OCI-LY1 (cell line): ENCODE measurements around the gene SSR2.
"Not testable (repeated sequence)": the region's sequence is repeated elsewhere in the genome, so short reads cannot be mapped to it uniquely, and the experiment has no call there.

Experiments used
- H2AFZ ChIP-seq: fragments of 200-600 bp; sonication (generic), shearing (Covaris generic); 2 replicates; pipeline ENCODE4 v1.6.0; 2014; ENCODE audit warnings: antibody characterized with exemption, mild to moderate bottlenecking, low read length
- H3F3A ChIP-seq: fragments of 200-600 bp; sonication (generic), shearing (Covaris generic); 2 replicates; pipeline ENCODE4 v1.6.0; 2014; ENCODE audit warnings: mild to moderate bottlenecking, antibody characterized with exemption, low read length, moderate library complexity; ENCODE audit not compliant: insufficient read depth
- H3K27ac ChIP-seq: fragments of 200-600 bp; sonication (generic); 2 replicates; pipeline ENCODE4 v1.5.1; 2014; ENCODE audit warnings: low read length, mixed run types, mild to moderate bottlenecking, low read depth; ENCODE audit not compliant: poor library complexity, severe bottlenecking
- H3K27me3 ChIP-seq: fragments of 200-600 bp; sonication (generic); 2 replicates; pipeline ENCODE4 v1.6.0; 2014; ENCODE audit warnings: antibody characterized with exemption, mild to moderate bottlenecking, low read length, moderate library complexity; ENCODE audit not compliant: insufficient read depth
- H3K36me3 ChIP-seq: fragments of 200-600 bp; sonication (generic); 2 replicates; pipeline ENCODE4 v1.6.1; 2014; ENCODE audit warnings: mild to moderate bottlenecking, antibody characterized with exemption, low read length, moderate library complexity, mixed read lengths; ENCODE audit not compliant: insufficient read depth
- H3K4me1 ChIP-seq: fragments of 200-600 bp; sonication (generic); 2 replicates; pipeline ENCODE4 v1.5.1; 2014; ENCODE audit warnings: mild to moderate bottlenecking, low read length, moderate library complexity; ENCODE audit not compliant: insufficient read depth, severe bottlenecking
- H3K4me2 ChIP-seq: fragments of 200-600 bp; sonication (generic), shearing (Covaris generic); 2 replicates; pipeline ENCODE4 v1.6.1; 2014; ENCODE audit warnings: low read length
- H3K4me3 ChIP-seq: fragments of 200-600 bp; sonication (generic); 2 replicates; pipeline ENCODE4 v1.5.1; 2014; ENCODE audit warnings: low read length, low read depth, mild to moderate bottlenecking, mixed read lengths; ENCODE audit not compliant: poor library complexity, severe bottlenecking
- H3K79me2 ChIP-seq: fragments of 200-600 bp; shearing (Covaris generic); 2 replicates; pipeline ENCODE4 v1.6.1; 2016; ENCODE audit warnings: mixed run types, low read length, mixed read lengths; ENCODE audit not compliant: insufficient read depth
- H3K9ac ChIP-seq: fragments of 200-600 bp; sonication (generic), shearing (Covaris generic); 2 replicates; pipeline ENCODE4 v1.6.1; 2014; ENCODE audit warnings: mild to moderate bottlenecking, low read length, mixed read lengths
- H3K9me2 ChIP-seq: fragments of 200-600 bp; sonication (generic), shearing (Covaris generic); 2 replicates; pipeline ENCODE4 v1.6.1; 2014; ENCODE audit warnings: low read depth, mild to moderate bottlenecking, low read length, mixed read lengths
- H3K9me3 ChIP-seq: fragments of 200-600 bp; shearing (Covaris generic); 2 replicates; pipeline ENCODE4 v1.6.1; 2014; ENCODE audit warnings: low read length, mixed read lengths
- H4K20me1 ChIP-seq: fragments of 200-600 bp; sonication (generic), shearing (Covaris generic); 2 replicates; pipeline ENCODE4 v1.6.0; 2016; ENCODE audit warnings: mild to moderate bottlenecking, low read length; ENCODE audit not compliant: insufficient read depth
- CTCF ChIP-seq: fragments of 200-600 bp; sonication (generic), shearing (Covaris generic); IDR thresholded peaks from 2 replicates; pipeline ENCODE4 v1.5.1; 2017; ENCODE audit warnings: mild to moderate bottlenecking, antibody characterized with exemption, low read length, moderate library complexity, mixed read lengths
- EZH2 ChIP-seq: fragments of 200-600 bp; sonication (generic), shearing (Covaris generic); IDR thresholded peaks from 2 replicates; pipeline ENCODE4 v1.8.0; 2017; ENCODE audit warnings: borderline replicate concordance, mixed run types, mild to moderate bottlenecking, antibody characterized with exemption, low read length, moderate library complexity, mixed read lengths

SSR2 gene

GRCh38 chr1:156045076-156045475 is 24.3 kb upstream of the SSR2 start:
- Histone ChIP-seq H3K36me3 (peaks cover 70% of the 10 kb centered on the region), H3K9me3 (no peaks in the 10 kb centered on the region), H4K20me1 (no peaks in the 10 kb centered on the region), H3K9me2 (no peaks in the 10 kb centered on the region), H3F3A (no peaks in the 10 kb centered on the region), H3K27me3 (no peaks in the 10 kb centered on the region), H3K4me1 (no peaks in the 10 kb centered on the region), H3K4me3 (no peak overlapping the region), H3K9ac (no peak overlapping the region), H2AFZ (no peak overlapping the region), H3K27ac (no peak overlapping the region), H3K79me2 (no peaks in the 10 kb centered on the region), H3K4me2 (no peak overlapping the region)
- TF ChIP-seq CTCF, result no peak
- TF ChIP-seq EZH2, result no peak

DNA sequence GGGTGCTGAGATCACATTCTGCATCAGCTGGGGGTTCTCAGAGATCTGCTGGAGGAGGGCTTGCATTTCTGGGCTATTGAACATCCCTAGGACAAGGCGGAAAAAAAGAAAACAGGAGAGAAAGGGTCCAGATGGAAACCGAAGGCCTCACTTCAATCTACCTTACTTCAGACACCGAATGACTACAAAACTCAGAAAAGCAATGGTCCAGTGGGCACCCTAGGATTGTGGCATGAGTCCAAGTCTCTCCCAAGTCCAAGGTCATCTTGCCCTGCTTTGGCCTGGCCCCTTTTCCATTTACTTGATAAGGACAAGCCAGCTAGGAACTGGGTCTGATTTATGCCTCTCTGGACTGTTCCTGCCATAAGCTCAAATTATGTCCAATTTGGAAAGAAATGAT is 22.1 kb upstream of the SSR2 start:
- H3K79me2 ChIP-seq, result no peaks in the 10 kb centered on the region
- H3K4me1 ChIP-seq, result no peaks in the 10 kb centered on the region
- H3K9me2 ChIP-seq, result no peaks in the 10 kb centered on the region
- no peak overlapping the region for H3K4me2 ChIP-seq
- no peak overlapping the region for H3K4me3 ChIP-seq
- H3K9me3 ChIP-seq, result no peaks in the 10 kb centered on the region
- peaks cover 53% of the 10 kb centered on the region for H3K36me3 ChIP-seq
- no peaks in the 10 kb centered on the region for H4K20me1 ChIP-seq
- no peaks in the 10 kb centered on the region for H3K27me3 ChIP-seq
- H3K27ac ChIP-seq, result no peak overlapping the region
- TF ChIP-seq EZH2 (no peak), CTCF (no peak)
- no peak overlapping the region for H2AFZ ChIP-seq
- no peak overlapping the region for H3K9ac ChIP-seq
- no peaks in the 10 kb centered on the region for H3F3A ChIP-seq

DNA sequence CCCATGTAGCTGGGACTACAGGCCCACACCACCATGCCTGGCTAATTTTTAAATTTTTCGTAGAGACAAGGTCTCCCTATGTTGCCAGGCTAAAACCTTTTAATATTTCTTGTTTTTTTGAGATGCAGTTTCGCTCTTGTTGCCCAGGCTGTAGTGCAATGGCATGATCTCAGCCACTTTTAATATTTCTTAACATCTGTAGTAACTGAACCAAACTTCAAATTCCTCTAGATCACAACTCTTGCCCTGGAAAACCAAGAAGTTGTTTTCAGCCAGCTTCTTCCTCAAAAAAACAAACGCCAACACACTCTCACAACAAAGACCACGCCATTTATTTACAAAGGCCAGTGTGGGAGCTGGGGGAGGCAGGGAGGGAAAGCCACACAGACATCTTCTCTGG is 14.2 kb upstream of the SSR2 start:
- not testable (repeated sequence) for H3F3A ChIP-seq, H4K20me1 ChIP-seq, H3K27ac ChIP-seq, H3K4me3 ChIP-seq, H2AFZ ChIP-seq, H3K4me1 ChIP-seq, H3K79me2 ChIP-seq, H3K4me2 ChIP-seq, H3K27me3 ChIP-seq, H3K9me2 ChIP-seq, H3K9ac ChIP-seq, H3K9me3 ChIP-seq
- H3K36me3 ChIP-seq, result peaks cover 15% of the 10 kb centered on the region

GRCh38 chr1:156033011-156033410 is 12.3 kb upstream of the SSR2 start:
- H3K36me3 ChIP-seq, result peaks cover 11% of the 10 kb centered on the region

More at GRCh38 chr1:156033011-156033410, 12.3 kb upstream of the SSR2 start:
- no peaks in the 10 kb centered on the region for H3K79me2 ChIP-seq
- H3K27me3 ChIP-seq, result no peaks in the 10 kb centered on the region
- H2AFZ ChIP-seq, result no peak overlapping the region
- no peaks in the 10 kb centered on the region for H3K9me3 ChIP-seq
- TF ChIP-seq EZH2, result no peak
- TF ChIP-seq CTCF, result no peak
- H4K20me1 ChIP-seq, result no peaks in the 10 kb centered on the region
- no peak overlapping the region for H3K4me3 ChIP-seq
- H3K27ac ChIP-seq, result no peak overlapping the region
- no peak overlapping the region for H3K9ac ChIP-seq
- H3K4me2 ChIP-seq, result no peak overlapping the region
- no peaks in the 10 kb centered on the region for H3K4me1 ChIP-seq
- no peaks in the 10 kb centered on the region for H3K9me2 ChIP-seq
- H3F3A ChIP-seq, result no peaks in the 10 kb centered on the region
